ENCODE measurements around the gene PPFIA4.

- TF ChIP-seq CTCF (conservative IDR thresholded peaks at IDR 0.05), result no peak
- TF ChIP-seq ZFX (IDR thresholded peaks at IDR 0.05), result no peak
Measured at GRCh38 chr1:202982715-202983430, 43.4 kb upstream of the PPFIA4 start.

Measured in C4-2B (cell line).